HG03196 (cell line): ENCODE results near the gene JOSD2.
"Not testable (repeated sequence)": the region's sequence is repeated elsewhere in the genome, so short reads cannot be mapped to it uniquely, and the experiment has no call there.

Experiments used
- ATAC-seq: cut with Tn5 transposase; IDR thresholded peaks from one replicate; pipeline ENCODE4 v1.9.1; 2021; ENCODE audit not compliant: unreplicated experiment

JOSD2 gene

DNA sequence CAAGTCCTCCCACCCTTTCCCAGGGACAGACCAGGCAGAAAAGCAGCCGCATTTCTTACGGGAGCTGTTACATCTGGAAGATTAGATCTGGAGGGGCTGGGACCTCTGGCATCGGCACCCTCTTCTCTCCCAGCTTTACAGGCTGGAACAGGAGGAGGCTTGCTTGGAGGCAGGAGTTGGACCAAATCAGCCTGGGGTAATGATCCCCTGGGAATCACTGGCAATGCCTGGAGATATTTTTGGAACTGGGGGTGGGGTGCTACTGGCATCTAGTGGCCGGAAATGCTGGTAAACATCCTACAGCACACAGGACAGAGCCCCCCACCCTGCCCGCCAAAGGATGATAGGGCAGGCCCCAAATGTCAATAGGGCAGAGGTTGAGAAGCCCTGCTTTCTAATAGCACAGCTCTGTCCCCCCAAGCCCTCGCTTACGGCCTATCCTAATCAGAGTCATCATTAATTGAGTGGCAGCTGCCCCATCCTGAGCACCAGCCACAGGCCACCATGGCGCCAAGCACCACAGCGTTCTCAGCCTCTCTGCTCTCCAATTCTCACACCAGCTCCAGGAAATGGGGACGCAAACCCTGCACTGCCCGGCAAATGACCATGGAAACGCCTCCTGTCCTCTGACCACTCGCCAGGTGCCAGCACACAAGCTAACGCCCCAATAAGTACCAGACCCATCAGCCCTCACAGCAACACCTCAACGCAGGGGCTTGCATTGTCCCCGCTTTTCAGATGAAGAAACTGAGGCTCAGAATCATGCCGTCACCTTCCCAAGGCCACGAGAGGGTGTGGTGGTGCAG is 36.6 kb upstream of the JOSD2 start:
- no peak for ATAC-seq

DNA sequence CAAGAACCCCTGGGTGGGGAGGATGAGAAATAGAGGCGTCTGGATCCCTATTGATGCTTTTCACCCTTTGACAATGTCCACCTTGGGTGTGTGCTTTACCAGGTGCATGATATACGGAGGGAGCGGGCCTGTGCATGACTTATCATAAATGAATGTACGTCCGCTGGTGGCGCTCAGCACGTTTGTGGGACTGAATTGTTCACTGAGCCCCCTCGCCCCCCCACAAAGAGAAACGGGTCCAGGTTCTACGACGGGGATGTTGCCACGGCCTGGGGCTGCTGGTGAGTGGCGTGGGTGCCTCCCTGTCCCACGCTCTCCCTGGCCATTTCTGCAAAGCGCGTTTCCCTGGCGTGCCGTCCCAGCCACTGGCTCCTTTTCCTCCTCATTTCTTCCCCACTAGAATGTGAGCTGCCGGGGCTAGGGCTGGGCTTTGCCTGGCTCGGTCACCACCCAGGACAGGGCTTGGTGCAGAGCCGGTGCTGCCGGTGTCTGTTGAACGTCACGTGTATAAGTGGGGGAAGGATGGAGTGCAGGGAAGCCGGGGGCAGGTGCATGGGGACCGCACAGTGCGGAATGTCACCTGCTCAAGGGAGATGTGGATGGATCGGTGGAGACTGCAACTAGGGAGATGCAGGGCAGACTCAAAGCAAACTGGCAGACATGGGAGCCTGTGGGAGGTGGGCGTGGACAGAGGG is 35.7 kb upstream of the JOSD2 start:
- no peak for ATAC-seq

DNA sequence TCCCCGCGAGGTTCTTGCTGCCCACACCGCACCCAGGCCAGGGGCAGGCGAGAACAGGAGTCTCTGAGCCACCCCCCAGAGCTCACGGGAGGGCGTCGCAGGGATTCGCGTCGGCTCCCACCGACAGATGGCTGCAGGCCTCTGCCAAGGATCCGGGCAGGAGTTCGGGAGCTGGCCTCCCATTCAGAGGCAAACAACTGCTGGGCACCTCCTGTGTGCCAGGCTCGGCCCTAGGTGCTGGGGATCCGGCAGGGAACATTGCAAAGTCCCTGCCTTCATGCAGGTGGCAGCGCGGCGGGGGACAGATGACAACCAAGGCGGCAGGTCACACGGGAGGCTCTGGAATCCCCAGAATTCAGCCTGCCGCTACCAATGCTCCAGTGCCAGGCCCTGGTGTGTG is 32.0 kb upstream of the JOSD2 start:
- ATAC-seq, result no peak

DNA sequence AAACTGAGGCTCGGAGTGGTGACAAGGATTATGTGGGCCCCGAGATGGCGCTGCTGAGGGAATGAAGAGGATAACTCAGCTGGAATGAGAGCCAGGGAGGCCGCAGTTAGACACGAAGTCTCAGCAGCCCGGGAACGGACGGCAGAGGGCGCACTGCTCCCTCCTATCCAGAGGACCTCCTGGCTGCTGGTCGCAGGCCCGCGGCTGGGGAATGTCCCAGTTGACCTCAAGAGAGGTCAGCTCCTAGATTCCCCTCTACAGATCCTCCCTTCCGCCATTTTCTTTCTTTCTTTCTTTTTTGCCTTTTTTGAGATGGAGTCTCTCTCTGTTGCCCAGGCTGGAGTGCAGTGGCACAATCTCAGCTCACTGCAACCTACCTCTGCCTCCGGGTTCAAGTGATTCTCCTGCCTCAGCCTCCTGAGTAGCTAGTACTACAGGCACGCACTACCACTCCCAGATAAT is 26.8 kb upstream of the JOSD2 start:
- ATAC-seq, result no peak

DNA sequence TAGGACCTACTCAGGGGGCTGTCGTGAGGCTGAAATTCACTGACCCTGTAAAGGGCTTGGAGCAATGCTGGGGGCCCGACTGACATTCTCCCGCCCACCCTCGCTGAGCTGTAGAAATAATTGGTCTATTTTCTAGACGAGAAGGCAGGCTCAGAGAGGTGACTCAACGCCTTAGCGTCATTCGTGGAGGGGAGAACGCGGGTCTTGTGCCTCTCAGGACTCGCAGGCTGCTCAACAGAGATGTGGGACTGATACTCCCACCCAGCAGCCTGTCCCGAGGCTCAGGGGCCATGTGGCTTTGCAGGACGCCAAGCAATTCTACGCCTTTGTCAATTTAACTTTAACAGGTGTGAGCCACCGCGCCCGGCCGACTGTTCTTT is 26.3 kb upstream of the JOSD2 start:
- ATAC-seq, result no peak

DNA sequence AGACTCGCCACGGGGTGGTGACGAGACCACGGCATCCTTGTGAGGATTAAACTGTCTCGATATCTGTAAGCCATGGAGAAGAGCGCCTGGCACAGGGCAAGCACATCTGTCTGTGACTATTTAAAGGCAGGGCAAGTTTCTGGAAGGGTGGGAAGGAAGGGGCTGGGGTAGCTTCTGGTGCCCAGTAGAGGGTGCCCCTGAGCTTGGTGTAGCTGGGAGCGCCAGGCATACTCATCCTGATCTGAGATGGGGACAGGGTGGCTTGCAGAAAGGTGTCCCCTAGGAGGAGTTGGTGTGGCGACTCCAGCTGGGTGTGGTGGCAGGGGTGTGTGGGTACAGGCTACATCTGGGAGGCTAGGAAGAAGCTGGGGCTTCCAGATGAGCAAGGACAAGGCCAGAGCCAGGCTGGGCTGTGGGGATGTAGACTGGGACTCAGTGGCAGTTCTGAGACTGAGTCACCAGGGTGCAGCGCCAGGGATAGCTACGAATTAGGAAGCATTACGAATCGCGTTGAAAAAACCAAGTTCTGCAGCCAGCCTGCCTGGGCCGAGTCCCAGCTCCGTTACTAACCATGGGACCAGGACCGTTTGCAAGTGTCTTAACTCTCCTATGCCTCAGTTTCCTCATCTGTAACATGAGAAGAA is 25.8 kb upstream of the JOSD2 start:
- ATAC-seq, result no peak

DNA sequence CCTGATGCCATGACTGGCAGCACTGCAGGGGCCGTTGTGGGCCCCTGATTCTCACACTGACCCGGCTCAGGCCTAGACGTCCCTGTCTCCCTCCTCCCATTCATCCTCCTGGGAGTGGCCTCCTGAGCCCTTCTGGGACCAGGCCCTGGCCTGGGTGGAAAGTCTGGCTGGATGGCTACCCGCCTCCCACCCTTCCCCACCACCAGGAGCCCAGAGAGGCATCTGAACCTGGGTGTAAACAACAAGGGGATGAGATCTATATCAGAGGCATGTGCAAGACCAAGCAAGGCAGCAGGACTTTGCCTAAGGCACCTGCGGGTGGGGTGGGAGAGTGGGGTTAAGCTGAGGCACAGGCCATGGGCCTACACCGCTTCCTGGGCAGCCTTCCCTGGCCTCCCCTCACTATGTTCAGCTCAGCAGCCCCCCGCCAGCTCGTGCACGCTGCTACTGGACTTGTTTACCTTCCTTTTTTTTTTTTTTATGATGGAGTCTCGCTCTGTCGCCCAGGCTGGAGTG is 24.7 kb upstream of the JOSD2 start:
- ATAC-seq, result no peak

DNA sequence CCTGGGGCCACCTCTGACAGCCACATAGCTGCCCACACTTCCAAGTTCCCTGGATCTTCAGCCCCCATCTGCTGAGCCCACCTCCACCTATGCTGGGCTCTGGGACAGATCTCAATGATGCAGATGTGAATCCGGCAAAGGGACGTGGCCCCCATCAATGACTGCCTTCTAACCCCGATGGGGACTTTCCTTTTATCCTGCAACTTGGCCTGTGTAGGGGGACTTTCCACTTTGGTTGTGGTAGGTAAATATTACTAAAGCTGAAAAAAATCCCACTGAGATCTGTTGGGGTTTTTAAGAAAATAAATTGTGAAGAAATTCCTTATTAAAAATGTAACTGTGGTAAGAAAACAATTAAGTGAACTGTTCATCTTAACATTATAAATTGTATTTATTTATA is 23.5 kb upstream of the JOSD2 start:
- ATAC-seq, result no peak

DNA sequence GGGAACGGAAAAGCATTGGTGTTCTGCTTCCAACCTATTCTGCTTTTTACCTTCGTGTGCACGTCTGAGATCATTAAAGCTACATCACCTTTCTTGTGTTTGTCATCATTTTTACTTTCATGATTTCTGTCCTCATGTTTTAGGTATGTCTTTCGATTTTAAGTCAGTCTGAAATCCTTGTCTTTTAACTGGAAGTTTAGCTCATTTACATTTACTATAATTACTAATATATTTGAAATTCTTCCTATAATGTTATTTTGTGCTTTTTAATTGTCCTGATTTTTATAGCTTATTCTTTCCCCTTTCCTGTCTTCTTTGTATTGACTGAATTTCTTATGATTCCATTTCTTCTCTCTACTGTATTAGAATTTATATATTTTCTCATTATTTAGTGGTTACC is 22.0 kb upstream of the JOSD2 start:
- no peak for ATAC-seq

DNA sequence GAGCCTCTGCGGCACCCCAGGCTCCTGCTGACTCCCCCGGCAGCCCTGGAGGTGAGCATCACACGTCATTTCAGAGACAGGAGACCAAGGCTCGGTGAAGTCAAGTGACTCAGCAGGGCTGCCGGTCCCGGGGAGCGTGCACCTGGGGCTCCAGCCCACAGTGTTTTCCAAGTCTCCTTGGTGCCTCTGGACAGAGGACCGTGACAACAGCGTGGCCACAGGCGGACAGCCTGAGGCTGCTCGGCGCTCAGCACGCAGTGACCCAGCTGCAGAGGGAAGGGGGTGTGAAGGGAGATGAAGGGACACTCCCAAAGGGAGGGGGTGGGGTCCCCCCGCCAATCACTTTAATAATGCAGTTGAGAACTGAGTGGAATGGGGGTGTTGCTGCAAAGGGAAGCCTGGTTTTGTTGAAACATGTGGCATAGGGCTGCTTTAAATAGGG is 20.2 kb upstream of the JOSD2 start:
- no peak for ATAC-seq

DNA sequence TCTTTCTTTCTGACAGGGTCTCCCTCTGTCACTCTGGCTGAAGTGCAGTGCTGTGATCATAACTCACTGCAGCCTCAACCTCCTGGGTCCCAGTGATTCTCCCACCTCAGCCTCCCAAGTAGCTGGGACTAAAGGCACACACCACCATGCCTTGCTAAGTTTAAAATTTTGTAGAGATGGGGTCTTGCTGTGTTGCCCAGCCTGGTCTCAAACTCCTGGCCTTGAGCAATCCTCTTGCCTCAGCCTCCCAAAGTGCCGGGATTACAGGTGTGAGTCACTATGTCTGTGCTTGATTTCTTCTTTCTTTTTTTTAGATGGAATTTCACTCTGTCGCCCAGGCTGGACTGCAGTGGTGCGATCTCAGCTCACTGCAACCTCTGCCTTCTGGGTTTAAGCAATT is 17.1 kb upstream of the JOSD2 start:
- ATAC-seq, result not testable (repeated sequence)

DNA sequence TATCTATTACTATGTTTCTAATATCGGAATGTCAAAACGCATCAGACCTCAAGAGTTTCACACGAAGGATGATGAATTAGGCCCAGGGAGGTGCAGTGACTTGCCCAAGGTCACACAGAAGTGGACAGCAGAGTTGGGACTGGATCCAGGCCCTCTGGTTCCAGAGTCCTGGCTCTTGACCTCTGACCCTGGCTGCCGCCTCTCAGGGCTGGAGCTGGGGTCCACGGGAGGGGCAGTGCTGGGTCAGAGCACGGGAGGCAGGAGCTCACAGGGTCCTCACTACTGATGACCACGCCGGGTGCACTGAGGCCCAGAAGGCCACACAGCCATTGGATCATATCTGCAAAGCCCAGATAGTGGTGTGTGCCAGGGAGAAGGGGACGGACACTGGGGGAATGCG is 11.9 kb upstream of the JOSD2 start:
- no peak for ATAC-seq

DNA sequence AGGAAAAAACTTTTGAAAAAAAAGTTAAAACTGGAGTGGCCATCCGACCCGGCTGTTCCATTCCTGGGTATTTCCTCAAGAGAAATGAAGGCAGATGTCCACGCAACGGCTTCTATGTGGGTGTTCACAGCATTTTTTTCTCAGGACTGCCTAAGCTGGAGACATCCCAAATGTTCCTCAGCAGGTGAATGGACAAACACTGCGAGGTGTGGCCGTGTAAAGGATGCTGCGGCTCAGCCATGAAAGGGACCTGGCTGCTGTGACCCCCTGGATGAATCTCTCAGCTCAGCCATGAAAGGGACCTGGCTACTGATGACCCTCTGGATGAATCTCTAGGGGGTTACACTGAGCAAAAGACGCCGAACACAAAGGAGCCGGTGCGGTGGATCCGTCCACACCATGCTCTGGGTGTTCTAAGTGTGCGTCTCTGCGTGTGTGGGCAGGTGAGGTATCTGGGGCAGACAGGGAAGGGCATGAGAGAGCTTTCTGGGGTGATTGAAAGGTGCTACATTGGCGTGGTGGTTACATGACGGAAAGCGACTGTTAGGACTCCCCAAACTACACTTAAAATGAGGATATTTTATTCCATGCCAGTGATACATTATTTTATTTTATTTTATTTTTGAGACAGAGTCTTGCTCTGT is 10.0 kb upstream of the JOSD2 start:
- ATAC-seq, result no peak

DNA sequence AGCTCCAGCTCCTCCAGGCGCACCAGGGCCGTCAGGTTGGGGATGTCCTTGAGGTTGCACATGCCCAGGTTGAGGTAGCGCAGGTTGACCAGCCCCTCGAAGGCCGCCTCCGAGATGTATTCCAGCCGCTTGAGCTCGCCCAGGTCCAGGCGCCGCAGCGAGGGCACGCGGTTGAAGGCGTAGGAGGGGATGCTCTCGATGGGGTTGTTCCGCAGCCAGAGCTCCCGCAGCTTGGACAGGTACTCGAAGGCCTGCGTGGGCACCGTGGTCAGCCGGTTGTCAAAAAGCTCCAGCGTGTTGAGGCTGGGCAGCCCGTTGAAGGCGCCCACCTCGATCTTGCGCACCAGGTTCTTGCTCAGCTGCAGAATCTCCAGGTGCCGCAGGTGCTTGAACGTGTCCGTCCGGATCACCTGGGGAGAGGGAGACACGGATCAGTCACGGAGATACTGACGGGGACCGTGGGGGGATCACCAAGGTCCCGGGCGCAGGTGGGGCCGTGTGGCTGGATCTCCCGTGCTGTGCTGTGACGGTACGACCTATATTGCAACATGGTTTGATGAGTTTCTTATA is 8.1 kb upstream of the JOSD2 start:
- no peak for ATAC-seq

DNA sequence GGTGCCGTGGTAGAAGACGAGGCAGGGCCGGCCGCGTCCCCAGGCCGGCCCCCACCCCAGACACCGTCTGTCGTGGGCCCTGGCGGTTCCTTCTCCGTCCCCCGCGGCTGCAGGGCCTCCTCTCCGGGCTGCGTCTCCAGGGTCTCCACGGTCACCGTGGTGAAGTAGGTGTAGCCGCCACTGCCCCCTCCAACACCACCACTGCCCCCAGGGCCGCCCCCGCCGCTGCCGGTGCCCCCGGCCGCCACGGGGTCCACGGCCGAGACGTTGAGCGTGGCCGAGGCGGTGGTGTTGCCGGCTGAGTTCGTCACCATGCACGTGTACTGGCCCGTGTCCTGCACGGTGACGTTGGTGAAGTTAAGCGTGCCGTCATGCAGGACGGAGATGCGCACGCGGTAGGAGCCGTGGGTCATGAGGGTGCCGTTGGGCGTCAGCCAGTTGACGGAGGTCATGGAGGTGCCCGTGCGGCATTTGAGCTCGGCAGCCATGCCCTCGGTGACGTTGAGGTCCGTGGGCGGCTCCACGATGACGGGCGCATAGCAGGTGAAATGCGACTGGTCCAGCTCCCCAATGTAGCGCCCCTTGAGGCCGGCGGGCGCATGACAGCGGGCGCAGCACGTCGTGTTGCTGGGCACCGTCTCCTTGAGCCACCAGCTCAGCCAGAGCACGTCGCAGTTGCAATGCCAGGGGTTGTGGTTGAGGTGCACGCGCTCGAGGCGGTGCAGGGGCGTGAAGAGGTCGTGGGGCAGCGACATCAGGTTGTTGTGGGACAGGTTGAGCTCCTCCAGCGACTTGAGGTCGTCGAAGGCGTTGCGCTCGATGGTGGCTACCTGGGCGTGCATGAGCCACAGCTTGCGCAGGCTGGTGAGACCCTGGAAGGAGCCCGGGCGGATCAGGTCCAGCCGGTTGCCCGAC is 7.4 kb upstream of the JOSD2 start:
- no peak for ATAC-seq

DNA sequence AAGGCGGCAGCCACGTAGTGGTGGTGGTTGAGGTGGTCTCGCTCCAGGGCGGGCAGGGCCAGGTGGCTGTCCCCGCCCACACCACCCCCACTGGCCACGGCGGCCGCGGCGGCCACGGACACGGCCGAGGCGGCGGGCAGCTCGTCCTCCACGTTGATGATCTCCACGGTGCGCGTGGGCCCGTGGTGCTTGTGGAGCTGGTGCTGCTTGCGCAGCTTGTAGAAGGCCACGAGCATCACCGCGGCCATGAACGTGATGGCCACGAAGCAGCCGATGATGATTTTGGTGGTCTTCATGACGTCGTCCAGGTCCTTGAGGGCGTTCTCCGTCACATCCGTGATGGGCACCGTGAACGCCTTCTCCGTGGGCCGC is 6.7 kb upstream of the JOSD2 start:
- ATAC-seq, result no peak

DNA sequence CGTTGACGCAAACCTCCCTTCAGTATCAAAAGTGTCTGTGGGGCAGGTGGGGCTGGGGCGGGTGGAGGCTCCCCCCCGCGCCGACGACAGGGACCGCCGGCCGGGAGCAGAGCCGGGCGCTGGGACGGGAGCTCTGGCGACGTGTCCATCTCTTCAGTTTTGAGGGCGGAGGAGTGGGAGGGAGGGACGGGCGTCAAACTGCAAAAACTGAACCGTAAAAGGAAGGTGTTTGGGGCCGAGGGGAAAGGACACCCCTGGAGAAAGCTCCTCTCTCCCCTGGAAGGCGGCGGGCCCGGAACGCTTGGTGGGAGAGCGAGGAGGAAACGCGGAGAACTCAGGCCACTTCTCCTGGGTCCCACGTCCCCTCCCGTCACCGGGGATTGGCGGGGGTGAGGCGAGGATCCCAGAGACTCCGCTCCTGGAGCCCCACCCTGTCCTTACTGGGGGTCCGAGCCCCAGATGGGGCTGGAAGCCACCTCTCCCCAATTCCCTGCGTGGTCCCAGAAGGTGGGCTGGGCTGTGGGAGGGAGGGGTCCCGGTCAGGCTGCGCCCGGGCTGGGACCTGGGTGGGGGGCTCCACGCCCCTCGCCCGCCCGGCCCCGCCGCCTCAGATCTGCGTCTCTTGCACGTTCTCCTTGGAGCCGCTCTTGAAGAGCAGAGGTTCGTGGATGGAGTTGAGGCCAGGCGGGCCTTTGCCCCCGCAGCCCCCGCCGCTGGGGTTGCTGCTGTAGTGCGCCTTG is 6.1 kb upstream of the JOSD2 start:
- ATAC-seq, result no peak

DNA sequence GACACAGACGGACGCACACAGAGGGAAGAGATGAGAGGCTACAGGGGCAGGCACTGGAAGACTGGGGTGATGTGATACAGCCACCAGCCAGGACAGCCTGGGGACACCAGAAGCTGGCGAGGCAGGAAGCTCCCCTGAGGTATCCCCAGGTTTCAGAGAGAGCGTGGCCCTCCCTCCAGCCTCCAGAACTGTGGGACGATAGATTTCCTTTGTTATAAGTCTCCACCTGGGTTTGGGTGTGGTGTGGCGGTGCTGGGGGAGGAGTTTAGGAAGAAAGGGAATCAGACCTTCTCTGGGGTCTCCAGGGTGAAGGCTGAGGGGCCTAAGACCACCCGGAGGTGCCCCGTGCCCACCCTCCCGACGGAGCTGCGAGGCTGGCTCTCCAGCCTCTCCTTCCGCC is 5.5 kb upstream of the JOSD2 start:
- no peak for ATAC-seq

DNA sequence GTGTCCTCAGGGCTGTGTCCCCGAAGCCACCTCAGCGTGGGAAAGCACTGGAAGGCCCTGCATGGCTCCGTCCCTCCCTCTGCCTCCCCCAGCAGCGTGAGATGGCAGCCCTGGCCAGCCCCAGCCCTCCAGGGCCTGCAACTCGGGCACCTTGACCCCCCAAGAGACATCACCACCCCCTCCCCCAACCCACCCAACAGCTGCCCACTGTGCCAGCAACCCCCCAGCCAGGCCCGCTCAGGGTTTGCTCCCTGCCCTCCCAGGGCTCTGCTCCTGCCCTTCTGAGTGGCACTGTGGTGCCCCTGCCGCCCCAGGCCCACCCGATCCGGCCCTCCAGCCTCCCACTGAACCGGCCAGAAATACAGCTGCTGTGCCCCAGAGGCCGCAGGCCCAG is 4.2 kb upstream of the JOSD2 start:
- no peak for ATAC-seq
